HG02981 (cell line): ENCODE results near the gene SLC30A1.
A peak's percentile ranks its signal among the peaks of the same experiment; 100 is the strongest.
"Not testable (repeated sequence)": the region's sequence is repeated elsewhere in the genome, so short reads cannot be mapped to it uniquely, and the experiment has no call there.

Source experiments
- ATAC-seq: cut with Tn5 transposase; IDR thresholded peaks from one replicate; pipeline ENCODE4 v1.9.1; 2021; ENCODE audit warnings: mild to moderate bottlenecking, moderate library complexity; ENCODE audit not compliant: unreplicated experiment

SLC30A1 gene

GRCh38 chr1:211588711-211589110 is 9.8 kb upstream of the SLC30A1 start:
- no peak for ATAC-seq

DNA sequence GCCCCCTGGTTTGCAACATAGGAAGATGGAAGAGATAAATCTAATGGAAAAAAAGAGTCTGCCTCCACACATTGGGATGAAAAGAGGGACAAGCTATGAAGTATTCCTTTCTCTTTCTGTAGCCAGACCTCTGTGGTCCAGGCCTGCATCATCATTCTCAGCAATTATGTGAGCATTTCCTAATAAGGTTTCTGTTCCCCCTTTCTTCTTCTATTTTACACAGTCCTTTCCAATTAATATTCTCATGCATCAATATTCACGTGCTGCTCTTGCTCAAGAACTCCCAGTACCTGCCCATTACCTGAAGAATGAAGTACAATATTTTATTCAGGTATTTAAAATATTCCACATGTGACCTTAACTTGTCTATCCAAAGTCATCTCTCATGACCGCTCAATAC is 8.2 kb upstream of the SLC30A1 start:
- ATAC-seq, result no peak

DNA sequence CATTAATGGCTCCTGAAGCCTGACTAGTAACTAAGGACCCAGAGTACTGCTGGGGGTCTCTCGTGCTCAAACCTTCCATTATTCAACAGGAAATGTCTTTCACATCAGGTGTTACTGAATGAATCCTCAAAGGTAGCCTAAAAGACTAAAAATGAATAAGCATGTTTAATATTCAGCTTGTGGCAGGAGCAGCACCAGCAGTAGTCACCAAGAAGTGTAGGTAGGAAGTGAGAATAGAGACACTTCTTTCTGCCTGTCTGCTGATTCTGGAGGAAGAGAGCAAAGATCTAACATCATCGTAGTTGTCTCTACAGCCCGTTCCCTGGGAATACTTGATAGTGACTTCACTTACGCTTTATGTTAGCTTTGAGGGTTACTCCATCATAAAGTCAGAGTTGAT is 7.6 kb upstream of the SLC30A1 start:
- ATAC-seq, result no peak

DNA sequence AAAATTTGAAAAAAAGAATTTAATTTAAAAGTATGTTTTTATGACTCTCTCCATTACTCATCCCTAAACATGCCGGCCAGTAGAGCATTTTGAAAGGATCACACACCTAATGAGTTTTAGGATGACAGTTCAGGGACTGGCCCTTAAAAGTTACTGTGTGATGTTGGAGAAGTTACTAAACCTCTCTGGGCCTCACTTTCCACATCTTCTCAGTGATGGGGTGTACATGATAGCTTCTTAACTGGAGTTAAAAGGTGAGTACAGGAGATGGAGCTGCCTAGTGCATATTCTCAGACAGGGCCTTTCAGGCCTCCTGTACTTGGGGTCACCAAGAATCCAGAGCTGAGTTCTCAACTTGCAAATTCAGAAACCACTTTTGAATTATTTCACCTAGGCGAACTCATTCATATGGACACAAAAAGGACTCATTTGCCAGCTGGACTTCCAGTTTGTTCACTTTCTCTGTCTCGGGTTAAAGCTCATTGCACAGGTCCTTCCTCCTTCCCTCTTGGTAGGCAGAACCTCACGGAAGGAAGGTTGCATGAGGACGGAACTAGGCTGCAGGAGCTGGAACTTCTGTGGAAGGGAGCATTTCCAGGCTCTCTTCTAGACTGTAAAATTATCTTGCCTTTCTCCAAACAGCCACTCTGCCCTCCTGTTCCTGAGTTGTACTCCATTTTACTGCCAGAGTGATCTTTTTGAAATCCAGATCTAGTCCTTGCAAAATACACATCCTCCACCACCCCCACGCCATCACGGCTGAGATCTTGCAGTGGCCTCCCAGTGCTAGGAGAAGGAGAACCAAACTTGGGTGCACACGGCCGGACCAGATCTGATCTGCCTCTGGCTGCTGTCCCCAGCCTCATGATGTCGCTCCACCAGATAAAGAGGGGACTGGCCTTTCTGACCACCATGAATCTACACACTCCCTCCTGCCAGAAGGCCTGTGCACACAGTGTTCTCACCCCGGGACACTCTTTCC is 4.3 kb upstream of the SLC30A1 start:
- ATAC-seq, result no peak

GRCh38 chr1:211581526-211581925 is 2.6 kb upstream of the SLC30A1 start:
- ATAC-seq, result no peak

GRCh38 chr1:211580303-211580687 is 1.3 kb upstream of the SLC30A1 start:
- ATAC-seq, result no peak

GRCh38 chr1:211579440-211580302 is 710 bp upstream of the SLC30A1 start:
- peak; percentile 37 for ATAC-seq

- ATAC-seq, result peak; percentile 31
Observed at GRCh38 chr1:211577819-211578639, 932 bp downstream of the SLC30A1 start.

DNA sequence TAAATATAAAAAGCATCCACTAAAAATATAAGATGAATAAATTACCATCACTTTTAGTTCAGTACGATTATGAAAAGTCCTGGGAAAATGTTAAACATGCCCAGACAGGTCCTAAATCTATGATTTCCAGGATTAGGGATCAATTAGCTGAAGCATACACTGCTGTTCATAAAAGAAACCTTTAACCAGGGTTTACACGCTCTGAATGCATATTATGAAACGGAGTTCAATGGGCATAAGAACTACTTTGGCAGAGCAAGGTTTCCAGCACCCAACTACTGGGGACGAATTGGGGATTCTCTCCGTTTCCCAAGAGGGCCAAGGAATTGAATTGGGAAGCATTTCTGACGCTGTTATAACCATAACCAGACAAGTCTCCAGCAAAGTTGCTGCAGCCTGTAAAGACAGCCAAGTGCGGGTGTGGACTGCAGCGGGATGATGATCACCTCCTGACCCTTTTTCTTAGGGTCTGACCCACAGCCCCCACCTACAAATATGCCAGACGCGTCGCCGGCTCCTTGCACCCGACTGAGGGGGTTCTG is 1.6 kb downstream of the SLC30A1 start:
- ATAC-seq, result no peak

DNA sequence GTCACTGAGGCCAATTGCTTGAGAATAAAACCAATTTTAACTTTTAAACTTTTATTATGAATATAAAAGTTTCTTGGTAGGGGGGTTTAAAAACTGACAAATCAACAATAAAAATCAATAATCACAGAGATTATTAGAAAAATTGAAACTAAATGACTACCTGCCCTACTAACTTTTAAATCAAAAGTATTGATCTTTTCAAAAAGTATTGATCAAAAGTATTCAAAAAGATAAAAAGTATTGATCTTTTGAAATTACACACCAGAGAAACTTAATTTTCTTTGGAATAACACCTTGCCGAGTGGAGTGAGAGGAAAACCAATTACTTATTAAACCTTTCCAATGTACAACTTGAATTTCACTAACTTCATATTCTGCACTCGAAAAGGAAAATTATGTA is 2.2 kb downstream of the SLC30A1 start:
- ATAC-seq, result no peak

GRCh38 chr1:211574705-211575104 is 4.3 kb downstream of the SLC30A1 start:
- no peak for ATAC-seq

- ATAC-seq, result no peak
Observed at GRCh38 chr1:211571998-211572397, 7.0 kb downstream of the SLC30A1 start.

DNA sequence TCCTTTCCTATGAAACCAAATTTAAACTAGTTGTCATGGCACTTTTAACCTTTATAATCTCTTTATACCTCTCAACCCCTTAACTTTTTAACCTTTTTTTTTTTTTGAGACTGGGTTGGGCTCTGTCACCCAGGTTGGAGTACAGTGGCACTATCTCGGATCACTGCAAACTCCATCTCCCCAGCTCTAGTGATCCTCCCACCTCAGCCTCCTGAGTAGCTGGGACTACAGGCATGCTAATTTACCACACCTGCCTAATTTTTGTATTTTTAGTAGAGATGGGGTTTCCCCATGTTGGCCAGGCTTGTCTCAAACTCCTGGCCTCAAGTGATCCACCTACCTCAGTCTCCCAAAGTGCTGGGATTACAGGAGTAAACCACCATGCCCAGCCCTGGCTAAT is 8.6 kb downstream of the SLC30A1 start:
- ATAC-seq, result not testable (repeated sequence)

- peak; percentile 96 for ATAC-seq
Observed at GRCh38 chr1:211566431-211567025, 12.4 kb downstream of the SLC30A1 start.

DNA sequence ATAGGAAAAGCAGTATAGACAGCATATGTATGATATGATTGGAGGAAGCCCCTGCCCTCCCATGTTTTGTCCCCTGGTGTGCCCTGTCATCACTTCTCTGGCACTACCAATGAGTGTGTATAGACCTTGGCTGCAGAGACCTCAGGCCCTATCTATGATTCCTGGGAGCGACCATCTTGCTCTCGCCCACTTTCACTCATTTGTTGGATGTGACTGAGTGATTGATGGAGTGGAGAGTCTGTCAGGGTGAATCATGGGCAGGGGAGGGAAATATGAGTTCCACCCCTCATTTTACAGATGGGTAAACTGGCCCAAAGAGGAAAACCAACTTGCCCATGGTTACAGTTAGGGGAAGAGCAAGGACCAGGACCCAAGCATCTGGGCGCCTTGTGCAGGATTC is 14.9 kb downstream of the SLC30A1 start:
- ATAC-seq, result no peak

- no peak for ATAC-seq
Observed at GRCh38 chr1:211559222-211560010, 19.5 kb downstream of the SLC30A1 start.

GRCh38 chr1:211557894-211558625 is 20.9 kb downstream of the SLC30A1 start:
- ATAC-seq, result no peak

DNA sequence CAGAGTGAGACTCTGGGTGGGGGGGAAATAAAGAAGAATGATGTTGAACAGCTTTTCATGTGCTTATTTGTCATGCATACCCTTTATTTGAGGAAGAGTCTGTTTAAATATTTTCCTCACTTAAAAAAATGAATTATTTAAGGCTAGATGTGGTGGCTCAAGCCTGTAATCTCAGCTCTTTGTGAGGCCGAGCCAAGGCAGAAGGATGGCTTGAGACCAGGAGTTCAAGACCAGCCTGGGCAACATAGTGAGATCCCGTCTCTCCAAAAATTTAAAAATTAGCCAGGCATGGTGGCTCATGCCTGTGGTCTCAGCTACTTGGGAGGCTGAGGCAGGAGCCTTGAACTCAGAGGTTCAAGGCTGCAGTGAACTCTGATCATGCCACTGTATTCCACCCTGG is 25.4 kb downstream of the SLC30A1 start:
- no peak for ATAC-seq
